ENCODE data around the gene FOLR1. TPM values are rescaled to one million over a fixed set of nuclear protein-coding genes. Genes with fewer than 3 reads are reported as not detected.
"Not testable (repeated sequence)": the region's sequence is repeated elsewhere in the genome, so short reads cannot be mapped to it uniquely, and the experiment has no call there.

The FOLR1 gene
- total and polyA plus RNA-seq, 3 donors from 2014 or later, result 1.2 to 3.7 TPM; not detected in 1

DNA sequence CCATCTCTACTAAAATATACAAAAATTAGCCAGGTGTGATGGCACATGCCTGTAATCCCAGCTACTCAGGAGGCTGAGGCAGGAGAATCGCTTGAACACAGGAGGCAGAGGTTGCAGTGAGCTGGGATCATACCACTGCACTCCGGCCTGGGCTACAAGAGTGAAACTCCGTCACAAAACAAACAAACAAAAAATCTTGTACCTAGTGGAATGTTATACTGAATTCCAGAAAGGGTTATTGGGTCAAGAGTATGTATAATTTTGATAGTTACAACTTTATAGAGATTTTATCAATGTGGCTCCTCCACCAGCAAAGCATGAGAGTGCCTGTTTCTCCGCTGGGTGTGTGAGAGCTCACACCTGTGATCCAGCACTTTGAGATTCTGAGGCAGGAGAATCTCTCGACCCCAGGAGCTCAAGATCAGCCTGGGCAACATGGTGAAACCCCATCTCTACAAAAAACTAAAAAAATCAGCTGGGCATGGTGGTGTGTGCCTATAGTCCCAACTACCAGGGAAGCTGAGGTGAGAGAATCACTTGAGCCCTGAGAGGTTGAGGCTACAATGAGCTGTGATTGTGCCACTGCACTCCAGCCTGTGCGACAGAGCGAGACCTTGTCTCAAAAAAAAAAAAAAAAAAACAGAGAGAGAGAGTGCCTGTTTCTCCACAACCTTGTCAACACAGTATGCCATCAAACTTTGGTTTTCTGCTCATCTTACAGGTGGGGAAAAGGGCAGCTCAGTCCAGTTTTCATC lies 12.7 kb upstream of the FOLR1 start:
- DNase-seq, result no peak
- WGBS, 2 donors, result 83 to 87% methylated on average over 7 of the region's 7 CpGs
- Histone ChIP-seq H3K27me3 (no peaks in the 10 kb centered on the region), H3K9me3 (no peaks in the 10 kb centered on the region), H3K4me1 (no peaks in the 10 kb centered on the region), H3K27ac (no peak overlapping the region), H3K36me3 (ENCODE audit: low read depth, missing control alignments) (no peaks in the 10 kb centered on the region), H3K4me3 (no peak overlapping the region)
- intact Hi-C loops (cut with DNase I; ENCODE audit: low total_unique reads), result no loop called here
- no peak for TF ChIP-seq POLR2A (IDR thresholded peaks at IDR 0.05)
- TF ChIP-seq, protein P1, sequence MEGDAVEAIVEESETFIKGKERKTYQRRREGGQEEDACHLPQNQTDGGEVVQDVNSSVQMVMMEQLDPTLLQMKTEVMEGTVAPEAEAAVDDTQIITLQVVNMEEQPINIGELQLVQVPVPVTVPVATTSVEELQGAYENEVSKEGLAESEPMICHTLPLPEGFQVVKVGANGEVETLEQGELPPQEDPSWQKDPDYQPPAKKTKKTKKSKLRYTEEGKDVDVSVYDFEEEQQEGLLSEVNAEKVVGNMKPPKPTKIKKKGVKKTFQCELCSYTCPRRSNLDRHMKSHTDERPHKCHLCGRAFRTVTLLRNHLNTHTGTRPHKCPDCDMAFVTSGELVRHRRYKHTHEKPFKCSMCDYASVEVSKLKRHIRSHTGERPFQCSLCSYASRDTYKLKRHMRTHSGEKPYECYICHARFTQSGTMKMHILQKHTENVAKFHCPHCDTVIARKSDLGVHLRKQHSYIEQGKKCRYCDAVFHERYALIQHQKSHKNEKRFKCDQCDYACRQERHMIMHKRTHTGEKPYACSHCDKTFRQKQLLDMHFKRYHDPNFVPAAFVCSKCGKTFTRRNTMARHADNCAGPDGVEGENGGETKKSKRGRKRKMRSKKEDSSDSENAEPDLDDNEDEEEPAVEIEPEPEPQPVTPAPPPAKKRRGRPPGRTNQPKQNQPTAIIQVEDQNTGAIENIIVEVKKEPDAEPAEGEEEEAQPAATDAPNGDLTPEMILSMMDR (IDR thresholded peaks at IDR 0.05), result no peak

DNA sequence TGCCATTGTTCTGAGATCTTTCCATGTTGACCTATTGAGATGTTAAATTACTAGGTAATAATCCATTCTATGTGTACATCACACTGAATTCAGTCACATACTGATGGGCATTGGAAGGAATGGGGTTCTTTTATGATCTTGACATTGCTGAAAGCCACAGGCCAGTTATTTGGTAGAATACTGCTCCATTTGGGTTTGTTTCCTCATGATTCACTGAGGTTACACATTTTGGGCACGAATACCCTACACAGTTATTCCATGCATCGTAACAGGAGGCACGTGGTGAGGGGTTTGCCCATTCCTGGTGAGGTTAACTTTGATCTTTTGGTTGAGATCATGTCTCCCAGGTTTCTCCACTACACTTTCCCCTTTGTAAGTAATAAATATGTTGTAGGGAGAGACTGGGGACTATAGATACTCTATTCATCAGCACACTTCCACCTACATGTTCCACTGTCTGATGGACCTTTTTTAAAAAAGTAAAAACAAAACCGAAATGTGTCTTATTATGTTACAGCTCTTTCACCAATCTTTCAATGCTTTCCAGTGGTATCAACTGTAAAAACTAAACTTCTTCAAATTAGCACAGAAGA lies 12.0 kb upstream of the FOLR1 start:
- Histone ChIP-seq H3K9me3 (no peaks in the 10 kb centered on the region), H3K4me3 (no peak overlapping the region), H3K27ac (no peak overlapping the region), H3K27me3 (no peaks in the 10 kb centered on the region), H3K4me1 (no peaks in the 10 kb centered on the region), H3K36me3 (ENCODE audit: low read depth, missing control alignments) (no peaks in the 10 kb centered on the region)
- no peak for DNase-seq
- WGBS, 2 donors, result 83 to 85% methylated on average over 4 of the region's 4 CpGs
- intact Hi-C loops (cut with DNase I; ENCODE audit: low total_unique reads), result no loop called here
- TF ChIP-seq, protein P1 (IDR thresholded peaks at IDR 0.05), result no peak
- no peak for TF ChIP-seq POLR2A (IDR thresholded peaks at IDR 0.05)

DNA sequence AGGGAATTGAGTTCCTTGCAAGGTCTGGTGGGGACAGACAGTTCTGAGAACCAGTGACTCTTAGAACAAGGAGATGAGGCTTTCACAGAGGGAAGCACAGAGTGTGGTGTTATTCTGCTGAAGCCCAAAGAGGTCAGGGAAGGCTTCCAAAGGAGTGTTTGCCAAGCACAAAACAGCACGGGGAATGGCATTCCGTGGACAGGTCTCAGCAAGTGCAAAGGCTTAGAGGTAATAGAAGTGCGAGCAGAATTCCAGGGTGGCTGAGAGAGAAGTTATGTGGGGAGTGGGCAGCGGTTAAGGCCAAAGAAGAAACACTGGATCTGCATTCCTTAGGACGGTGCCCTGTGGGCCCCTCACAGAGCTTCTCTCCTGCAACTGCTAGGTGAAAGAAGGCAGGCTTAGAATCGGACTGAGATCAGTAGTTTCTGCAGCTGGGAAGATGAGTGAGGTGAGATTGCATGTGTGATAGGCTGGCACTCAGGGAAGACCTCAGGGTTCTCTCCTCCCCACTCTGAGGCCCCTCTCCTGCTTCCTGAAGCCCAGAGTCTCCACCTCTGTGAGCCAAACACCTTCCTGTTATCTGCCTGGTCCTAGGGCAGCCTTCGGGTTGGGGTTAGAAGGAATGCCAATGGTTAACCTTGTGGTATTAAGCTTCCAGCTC lies 10.9 kb upstream of the FOLR1 start:
- H3K9me3 ChIP-seq; H3K27ac ChIP-seq; DNase-seq; H3K4me3 ChIP-seq; intact Hi-C loops (cut with DNase I; ENCODE audit: low total_unique reads); H3K36me3 ChIP-seq (ENCODE audit: low read depth, missing control alignments); H3K27me3 ChIP-seq; H3K4me1 ChIP-seq: not testable (repeated sequence)
- 58 to 66% methylated on average over 6 to 7 of the region's 7 CpGs for WGBS, 2 donors

DNA sequence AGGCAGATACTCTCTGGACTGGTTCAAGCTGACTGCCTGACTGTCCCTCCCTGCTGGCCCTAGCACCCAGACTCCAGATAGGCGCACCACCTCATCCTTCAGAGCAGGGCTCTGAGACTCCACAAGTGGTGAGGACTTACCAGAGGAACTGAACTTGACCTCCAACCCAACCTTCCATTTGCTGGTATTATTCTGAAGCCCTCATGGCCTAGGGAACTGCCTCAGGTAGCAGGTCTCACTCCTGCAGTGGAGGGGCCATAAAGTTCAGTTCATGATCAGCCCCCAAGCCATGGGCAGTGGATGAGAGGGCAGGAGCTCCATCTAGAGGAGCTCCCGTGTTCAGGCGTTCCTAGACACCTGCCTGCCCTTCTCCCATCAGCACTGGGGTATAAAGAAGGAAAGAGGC lies 10.4 kb upstream of the FOLR1 start:
- H3K9me3 ChIP-seq; H3K27me3 ChIP-seq; H3K27ac ChIP-seq; H3K4me1 ChIP-seq; H3K4me3 ChIP-seq; intact Hi-C loops (cut with DNase I; ENCODE audit: low total_unique reads); DNase-seq; H3K36me3 ChIP-seq (ENCODE audit: low read depth, missing control alignments): not testable (repeated sequence)
- WGBS, 2 donors, result 85 to 100% methylated on average over 3 of the region's 3 CpGs

DNA sequence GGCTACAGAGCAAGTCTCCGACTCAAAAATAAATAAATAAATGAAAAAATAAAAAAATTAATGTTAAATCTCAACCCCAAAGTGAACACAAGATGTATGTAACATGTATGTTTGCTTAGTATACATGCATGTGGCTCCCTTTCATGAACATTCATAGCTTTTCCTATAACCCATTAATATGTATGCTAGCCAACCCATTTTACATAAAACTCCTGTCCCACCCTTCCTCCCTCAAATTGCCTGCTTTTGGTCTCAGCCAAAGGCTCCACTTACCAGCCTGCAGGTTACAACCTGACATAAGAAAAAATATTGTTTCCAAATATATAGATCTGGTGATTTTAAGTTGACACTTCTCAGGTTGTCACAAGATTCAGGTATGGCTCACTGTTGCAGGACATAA lies 3.7 kb upstream of the FOLR1 start:
- H3K27me3 ChIP-seq, result no peaks in the 10 kb centered on the region
- intact Hi-C loops (cut with DNase I; ENCODE audit: low total_unique reads), result no loop called here
- H3K27ac ChIP-seq, result no peak overlapping the region
- H3K9me3 ChIP-seq, result no peaks in the 10 kb centered on the region
- TF ChIP-seq, protein P1 (IDR thresholded peaks at IDR 0.05), result no peak
- no peak for TF ChIP-seq POLR2A (IDR thresholded peaks at IDR 0.05)
- H3K4me3 ChIP-seq, result no peak overlapping the region
- no peaks in the 10 kb centered on the region for H3K4me1 ChIP-seq
- DNase-seq, result no peak
- 90 to 100% methylated on average over 1 of the region's 1 CpG for WGBS, 2 donors
- no peaks in the 10 kb centered on the region for H3K36me3 ChIP-seq (ENCODE audit: low read depth, missing control alignments)
